Measurements from ENCODE around the gene P3H4. TPM values are rescaled to one million over a fixed set of nuclear protein-coding genes. Genes with fewer than 3 reads are reported as not detected.

The P3H4 gene
- total RNA-seq, 1 donor from 2014 or later = 30.4 TPM

- peaks cover 2% of the 10 kb centered on the region for H3K36me3 Mint-ChIP-seq (ENCODE audit: insufficient read depth)
- H3K4me3 Mint-ChIP-seq (ENCODE audit: low read depth) = no peak overlapping the region
- H3K9me3 Mint-ChIP-seq (ENCODE audit: low read depth) = no peaks in the 10 kb centered on the region
- no peaks in the 10 kb centered on the region for H3K27me3 Mint-ChIP-seq
- no peak for TF ChIP-seq CTCF (IDR thresholded peaks at IDR 0.05; ENCODE audit: unreplicated experiment)
- DNase-seq (ENCODE audit: low spot score, unreplicated experiment) = no peak
- H3K4me1 Mint-ChIP-seq (ENCODE audit: low read depth) = peaks cover 11% of the 10 kb centered on the region
- H3K27ac Mint-ChIP-seq = no peak overlapping the region
Observed at GRCh38 chr17:41799366-41799765, 12.4 kb downstream of the P3H4 start.

GRCh38 chr17:41797377-41797776 lies 14.4 kb downstream of the P3H4 start:
- H3K9me3 Mint-ChIP-seq (ENCODE audit: low read depth) = no peaks in the 10 kb centered on the region
- H3K27ac Mint-ChIP-seq = no peak overlapping the region
- TF ChIP-seq CTCF (IDR thresholded peaks at IDR 0.05; ENCODE audit: unreplicated experiment) = no peak
- H3K4me1 Mint-ChIP-seq (ENCODE audit: low read depth) = peaks cover 25% of the 10 kb centered on the region
- H3K36me3 Mint-ChIP-seq (ENCODE audit: insufficient read depth) = peaks cover 2% of the 10 kb centered on the region
- no peak for DNase-seq (ENCODE audit: low spot score, unreplicated experiment)
- H3K27me3 Mint-ChIP-seq = no peaks in the 10 kb centered on the region
- no peak overlapping the region for H3K4me3 Mint-ChIP-seq (ENCODE audit: low read depth)

GRCh38 chr17:41796121-41796895 lies 15.4 kb downstream of the P3H4 start:
- Mint-ChIP-seq H3K4me1 (ENCODE audit: low read depth) (peaks cover 20% of the 10 kb centered on the region), H3K36me3 (ENCODE audit: insufficient read depth) (no peaks in the 10 kb centered on the region), H3K9me3 (ENCODE audit: low read depth) (no peaks in the 10 kb centered on the region), H3K4me3 (ENCODE audit: low read depth) (no peak overlapping the region), H3K27ac (no peak overlapping the region), H3K27me3 (no peaks in the 10 kb centered on the region)
- TF ChIP-seq CTCF (IDR thresholded peaks at IDR 0.05; ENCODE audit: unreplicated experiment) = no peak
- DNase-seq (ENCODE audit: low spot score, unreplicated experiment) = no peak

- no peak overlapping the region for H3K27ac Mint-ChIP-seq
- H3K9me3 Mint-ChIP-seq (ENCODE audit: low read depth) = no peaks in the 10 kb centered on the region
Observed at GRCh38 chr17:41794540-41794975, 17.2 kb downstream of the P3H4 start.

More at GRCh38 chr17:41794540-41794975, 17.2 kb downstream of the P3H4 start:
- Mint-ChIP-seq H3K36me3 (ENCODE audit: insufficient read depth) (no peaks in the 10 kb centered on the region), H3K4me1 (ENCODE audit: low read depth) (peaks cover 15% of the 10 kb centered on the region), H3K4me3 (ENCODE audit: low read depth) (no peak overlapping the region), H3K27me3 (no peaks in the 10 kb centered on the region)
- DNase-seq (ENCODE audit: low spot score, unreplicated experiment) = no peak
- TF ChIP-seq CTCF (IDR thresholded peaks at IDR 0.05; ENCODE audit: unreplicated experiment) = no peak

Measured in progenitor cell of endocrine pancreas (in vitro differentiated cells).